Erythroblast (primary cell): ENCODE measurements around the gene CLDN22.

ENCODE experiments used
- GATA1 ChIP-seq: IDR thresholded peaks from 2 replicates; pipeline ENCODE4 v1.6.1; 2011; ENCODE audit warnings: low read depth, mild to moderate bottlenecking, control low read depth, low read length, moderate library complexity
- POLR2A ChIP-seq: IDR thresholded peaks from 2 replicates; pipeline ENCODE4 v1.6.1; 2011; ENCODE audit warnings: mild to moderate bottlenecking, low read length

DNA sequence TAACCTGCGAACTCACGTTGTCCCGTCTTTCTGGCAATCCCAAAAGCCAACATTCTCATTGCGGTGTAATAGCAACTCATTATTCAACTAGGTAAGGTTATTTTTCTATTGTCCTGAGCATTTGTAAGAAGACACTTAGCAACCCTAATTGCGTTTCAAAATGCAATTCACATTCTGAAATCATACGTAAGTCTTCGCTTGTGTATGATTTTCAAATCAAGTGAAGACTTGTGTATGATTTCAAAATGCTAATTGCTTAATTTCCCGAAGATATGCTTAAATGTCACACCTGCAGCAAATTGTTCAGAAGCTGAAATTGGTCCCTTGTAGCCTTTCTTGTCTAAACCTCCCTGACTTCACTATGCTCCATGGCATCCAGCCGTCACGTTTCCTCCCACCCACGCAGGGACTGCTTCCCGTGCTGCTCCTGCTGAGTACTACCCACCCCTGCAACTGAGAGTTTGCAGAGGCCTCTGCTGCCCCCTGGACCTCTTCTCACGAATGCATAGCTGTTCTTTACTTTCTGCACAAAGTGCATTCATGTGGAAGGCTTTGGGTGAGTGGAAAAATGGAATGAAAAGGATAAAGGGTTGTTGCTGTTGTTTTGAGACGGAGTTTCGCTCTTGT lies 43.0 kb upstream of the CLDN22 start:
- TF ChIP-seq GATA1 (no peak), POLR2A (no peak)
